ENCODE data around the gene CAMTA1.

Gene CAMTA1

DNA sequence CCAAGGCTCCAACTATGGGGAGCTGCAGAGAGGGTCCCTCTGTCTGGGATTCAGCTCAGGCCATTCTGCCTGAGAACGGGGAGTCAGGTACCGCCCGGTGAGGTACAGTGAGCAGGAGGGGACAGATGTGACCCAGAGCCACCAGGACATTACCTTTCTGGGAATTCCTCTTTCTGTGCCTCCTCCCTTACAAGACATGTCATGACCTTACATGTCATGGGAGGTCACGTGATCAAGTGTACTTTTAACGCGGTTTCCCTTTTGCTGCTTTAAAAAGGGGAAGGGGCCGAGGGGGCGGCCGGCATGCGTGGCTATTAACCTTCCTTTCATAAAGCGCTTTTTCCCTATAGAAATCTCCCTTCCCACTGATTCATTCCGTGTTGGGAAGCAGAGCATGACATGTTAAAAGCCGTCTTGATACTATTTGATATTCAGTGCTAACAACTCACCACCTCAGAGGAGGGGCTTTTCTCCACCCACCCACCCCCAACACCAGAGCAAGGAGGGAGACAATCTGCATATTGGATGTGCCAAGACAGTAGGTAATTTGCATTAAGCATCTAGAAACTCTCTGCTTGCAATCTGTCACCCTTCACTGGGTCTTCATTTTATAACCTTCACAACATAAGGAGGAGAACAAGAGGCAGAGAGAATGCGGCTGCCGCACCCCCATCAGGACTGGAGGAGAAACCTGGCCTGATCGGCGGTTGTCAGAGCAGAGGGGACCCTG is 872.2 kb downstream of the CAMTA1 start:
- no peak for DNase-seq

DNA sequence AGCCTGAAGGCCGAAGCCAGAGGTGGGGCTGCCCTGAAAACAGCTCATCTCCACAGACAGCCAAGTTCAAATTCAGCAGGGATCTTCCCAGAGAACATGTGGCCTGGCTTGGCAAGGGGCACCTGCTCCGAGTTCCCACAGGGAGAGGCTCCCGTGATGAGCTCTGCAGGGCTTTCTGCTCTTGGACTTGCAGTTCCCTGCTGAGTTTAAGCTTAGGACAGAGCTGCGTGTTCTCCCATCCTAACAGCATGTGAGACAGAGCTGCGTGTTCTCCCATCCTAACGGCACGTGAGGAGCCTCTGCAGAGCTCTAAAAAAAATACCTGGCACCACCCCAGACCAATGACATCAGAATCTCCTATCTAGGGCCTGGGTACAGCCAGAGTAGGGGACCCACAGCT is 872.8 kb downstream of the CAMTA1 start:
- no peak for DNase-seq

DNA sequence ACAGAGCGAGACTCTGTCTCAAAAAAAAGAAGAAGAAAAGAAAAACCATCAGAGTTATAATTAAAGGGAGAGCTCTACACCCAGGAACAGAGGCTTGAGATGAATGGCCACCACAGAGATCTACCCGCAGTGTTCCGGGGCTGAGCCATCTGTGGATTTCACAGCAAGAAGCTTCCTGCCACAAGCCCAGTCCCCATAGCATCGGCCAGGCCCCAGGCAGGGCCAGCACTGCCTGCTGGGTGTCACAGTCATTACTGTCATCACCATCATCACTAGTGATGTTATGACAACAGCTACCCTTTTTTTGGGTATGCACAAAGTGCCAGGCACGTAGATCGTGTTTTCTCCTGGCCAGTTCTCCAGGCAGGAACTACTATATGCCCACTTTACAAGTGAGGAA is 874.3 kb downstream of the CAMTA1 start:
- no peak for DNase-seq

DNA sequence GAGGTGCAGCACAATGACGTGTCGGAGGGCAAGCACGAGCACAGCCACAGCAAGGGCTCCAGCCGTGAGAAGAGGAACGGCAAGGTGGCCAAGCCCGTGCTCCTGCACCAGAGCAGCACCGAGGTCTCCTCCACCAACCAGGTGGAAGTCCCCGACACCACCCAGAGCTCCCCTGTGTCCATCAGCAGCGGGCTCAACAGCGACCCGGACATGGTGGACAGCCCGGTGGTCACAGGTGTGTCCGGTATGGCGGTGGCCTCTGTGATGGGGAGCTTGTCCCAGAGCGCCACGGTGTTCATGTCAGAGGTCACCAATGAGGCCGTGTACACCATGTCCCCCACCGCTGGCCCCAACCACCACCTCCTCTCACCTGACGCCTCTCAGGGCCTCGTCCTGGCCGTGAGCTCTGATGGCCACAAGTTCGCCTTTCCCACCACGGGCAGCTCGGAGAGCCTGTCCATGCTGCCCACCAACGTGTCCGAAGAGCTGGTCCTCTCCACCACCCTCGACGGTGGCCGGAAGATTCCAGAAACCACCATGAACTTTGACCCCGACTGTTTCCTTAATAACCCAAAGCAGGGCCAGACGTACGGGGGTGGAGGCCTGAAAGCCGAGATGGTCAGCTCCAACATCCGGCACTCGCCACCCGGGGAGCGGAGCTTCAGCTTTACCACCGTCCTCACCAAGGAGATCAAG is 878.3 kb downstream of the CAMTA1 start:
- DNase-seq: no peak

DNA sequence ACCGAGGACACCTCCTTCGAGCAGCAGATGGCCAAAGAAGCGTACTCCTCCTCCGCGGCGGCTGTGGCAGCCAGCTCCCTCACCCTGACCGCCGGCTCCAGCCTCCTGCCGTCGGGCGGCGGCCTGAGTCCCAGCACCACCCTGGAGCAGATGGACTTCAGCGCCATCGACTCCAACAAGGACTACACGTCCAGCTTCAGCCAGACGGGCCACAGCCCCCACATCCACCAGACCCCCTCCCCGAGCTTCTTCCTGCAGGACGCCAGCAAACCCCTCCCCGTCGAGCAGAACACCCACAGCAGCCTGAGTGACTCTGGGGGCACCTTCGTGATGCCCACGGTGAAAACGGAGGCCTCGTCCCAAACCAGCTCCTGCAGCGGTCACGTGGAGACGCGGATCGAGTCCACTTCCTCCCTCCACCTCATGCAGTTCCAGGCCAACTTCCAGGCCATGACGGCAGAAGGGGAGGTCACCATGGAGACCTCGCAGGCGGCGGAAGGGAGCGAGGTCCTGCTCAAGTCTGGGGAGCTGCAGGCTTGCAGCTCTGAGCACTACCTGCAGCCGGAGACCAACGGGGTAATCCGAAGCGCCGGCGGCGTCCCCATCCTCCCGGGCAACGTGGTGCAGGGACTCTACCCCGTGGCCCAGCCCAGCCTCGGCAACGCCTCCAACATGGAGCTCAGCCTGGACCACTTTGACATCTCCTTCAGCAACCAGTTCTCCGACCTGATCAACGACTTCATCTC is 879.1 kb downstream of the CAMTA1 start:
- no peak for DNase-seq

DNA sequence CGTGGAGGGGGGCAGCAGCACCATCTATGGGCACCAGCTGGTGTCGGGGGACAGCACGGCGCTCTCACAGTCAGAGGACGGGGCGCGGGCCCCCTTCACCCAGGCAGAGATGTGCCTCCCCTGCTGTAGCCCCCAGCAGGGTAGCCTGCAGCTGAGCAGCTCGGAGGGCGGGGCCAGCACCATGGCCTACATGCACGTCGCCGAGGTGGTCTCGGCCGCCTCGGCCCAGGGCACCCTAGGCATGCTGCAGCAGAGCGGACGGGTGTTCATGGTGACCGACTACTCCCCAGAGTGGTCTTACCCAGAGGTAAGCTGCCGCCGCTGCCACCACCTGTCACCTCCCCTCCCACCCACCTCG is 879.6 kb downstream of the CAMTA1 start:
- no peak for DNase-seq

DNA sequence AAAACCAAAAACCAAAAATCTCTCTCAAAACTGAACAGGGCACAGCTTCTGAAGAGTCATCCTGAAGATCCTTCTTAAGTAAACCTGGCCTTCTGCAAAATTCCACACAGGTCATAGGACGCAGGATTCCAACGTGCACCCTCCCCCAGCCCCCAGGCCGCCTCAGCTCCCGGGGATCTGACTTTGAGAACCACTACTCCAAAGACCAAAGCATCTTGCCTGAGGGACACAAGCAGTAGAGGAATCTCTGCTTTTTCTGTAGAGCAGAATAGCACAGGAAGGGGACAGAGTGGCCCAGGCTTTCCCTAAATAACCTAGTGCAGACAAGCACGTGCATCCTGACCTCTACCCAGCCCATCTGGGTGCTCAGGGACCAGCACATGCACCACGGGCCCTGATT is 881.0 kb downstream of the CAMTA1 start:
- DNase-seq: no peak

DNA sequence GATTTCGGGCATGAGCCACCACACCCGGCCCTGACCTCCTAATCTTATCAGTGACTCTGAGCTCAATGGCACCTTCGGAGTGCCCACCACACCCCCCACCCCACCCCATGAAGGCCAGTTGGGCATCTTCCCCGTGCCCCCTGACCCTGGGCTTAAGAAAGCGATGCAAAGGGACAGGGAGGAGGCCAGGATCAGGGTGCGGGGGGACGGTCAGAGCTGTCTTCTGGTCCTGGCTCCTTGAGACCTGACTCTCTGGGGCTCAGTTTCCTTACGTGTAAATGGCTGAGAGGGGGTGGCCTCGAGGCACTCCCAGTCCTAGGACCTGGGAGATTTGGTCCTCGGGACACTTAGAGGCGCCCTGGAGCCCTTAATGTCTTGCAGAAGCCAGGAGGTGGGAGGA is 881.9 kb downstream of the CAMTA1 start:
- no peak for DNase-seq

DNA sequence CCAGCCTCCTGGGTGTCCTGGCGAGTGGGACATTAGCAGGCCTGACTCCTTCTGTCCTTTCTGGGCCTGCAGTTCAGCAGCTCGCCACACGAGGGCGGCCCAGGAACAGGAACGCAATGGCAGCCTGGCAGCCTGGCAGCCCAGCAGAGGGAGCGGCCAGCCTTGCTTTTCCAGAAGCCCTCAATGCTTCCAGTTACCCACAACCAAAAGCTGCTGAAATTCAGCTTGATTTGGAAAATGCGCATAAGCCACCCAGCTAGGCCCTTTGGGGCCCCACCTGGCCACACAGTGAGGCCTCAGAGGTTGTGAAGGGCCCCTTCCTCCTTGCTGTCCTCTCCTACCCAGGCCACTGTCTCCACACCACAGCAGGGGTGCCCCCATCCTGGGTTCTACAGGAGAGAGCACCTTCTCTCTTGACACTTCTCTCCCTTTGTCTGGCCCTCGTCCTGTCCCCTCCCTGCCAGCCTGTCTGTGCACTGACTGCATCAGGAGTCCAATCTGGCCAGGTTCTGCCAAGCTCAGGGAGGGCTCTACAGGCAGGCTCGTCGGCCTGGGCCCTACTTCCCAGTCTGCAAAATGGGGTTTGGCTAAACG is 882.5 kb downstream of the CAMTA1 start:
- no peak for DNase-seq

DNA sequence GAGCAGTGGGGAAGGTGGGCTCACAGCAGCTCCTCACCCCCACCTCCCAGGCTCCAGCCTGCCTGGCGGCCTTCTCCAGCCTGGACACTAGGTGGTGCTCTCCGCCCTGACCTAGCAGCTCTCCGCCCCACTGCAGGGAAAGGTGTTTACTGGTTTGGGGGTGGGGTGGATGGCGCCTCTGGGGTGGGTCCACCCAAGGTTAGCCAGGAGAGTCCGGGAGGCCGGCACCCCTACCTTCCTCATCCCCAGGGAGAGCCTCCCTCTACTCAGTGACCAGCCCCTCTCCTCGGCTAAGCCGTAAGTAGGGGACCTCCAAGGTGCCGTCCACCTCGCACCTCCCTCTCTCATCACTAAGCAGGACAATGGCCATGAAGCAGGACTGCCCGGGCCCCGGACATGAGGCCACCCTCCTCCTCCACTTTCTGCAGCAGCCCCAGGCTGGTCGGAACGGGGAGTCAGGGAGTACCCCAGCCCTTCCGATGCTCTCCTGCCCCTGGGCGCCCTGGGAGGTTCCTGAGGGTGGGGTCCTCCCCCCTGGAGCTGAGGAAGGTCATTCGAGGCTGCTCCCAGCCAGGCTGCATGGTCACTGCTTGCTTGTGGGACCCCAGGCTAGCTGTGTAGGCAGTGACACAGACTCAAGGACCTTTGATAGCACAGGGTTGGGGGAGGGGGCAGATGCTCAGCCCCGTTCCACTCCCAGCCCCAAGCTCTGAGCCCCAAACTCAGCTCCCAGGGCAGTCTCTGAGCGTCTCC is 884.5 kb downstream of the CAMTA1 start:
- no peak for DNase-seq

DNA sequence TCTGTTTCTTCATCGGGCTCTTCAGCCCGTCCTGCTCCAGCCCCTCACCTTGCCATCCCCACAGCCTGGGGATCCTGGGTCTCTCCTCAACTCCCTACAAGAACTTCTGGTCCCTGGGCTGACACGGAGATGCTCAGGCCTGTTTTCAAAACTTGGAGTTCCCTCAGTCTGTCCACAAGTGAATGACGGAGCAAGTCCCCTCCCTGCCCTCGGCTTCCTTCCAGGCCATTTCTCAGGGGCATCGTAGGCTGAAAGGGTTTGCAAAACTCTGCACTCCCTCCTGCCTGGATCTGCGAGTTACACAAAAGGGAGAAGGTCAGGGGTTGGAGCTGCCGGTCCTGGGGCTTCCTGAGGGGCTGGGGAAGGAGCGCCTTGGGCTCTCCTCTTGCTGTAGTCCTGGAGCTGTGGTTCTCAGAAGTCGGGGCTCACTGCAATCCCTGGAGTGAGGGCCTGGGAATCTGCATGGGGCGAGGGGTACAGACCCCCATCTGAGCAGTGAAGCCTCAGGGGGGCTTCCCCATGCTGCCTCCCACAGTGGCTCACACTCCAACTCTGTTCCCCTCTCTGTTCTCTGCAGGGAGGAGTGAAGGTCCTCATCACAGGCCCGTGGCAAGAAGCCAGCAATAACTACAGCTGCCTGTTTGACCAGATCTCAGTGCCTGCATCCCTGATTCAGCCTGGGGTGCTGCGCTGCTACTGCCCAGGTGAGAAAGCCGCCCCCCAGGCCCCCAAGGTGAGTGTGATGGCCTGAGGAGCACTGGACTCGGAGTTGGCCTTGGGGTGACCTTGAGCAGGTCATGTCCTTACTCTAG is 885.3 kb downstream of the CAMTA1 start:
- no peak for DNase-seq

DNA sequence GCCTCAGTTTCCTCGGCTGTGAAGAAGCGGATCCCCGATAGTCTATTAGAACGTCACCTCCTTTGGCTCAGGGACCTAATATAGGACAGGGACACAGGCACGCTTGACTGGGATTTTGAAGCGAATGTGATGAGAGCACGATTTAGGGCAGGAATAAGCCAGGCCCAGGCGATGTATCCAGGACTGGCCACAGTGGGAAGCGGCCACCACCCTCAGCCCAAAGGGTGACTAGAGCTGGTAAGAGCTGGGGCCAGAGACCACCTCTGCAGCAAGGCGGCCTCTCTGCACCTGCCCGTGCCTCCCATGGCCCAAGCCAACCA is 885.9 kb downstream of the CAMTA1 start:
- no peak for DNase-seq

DNA sequence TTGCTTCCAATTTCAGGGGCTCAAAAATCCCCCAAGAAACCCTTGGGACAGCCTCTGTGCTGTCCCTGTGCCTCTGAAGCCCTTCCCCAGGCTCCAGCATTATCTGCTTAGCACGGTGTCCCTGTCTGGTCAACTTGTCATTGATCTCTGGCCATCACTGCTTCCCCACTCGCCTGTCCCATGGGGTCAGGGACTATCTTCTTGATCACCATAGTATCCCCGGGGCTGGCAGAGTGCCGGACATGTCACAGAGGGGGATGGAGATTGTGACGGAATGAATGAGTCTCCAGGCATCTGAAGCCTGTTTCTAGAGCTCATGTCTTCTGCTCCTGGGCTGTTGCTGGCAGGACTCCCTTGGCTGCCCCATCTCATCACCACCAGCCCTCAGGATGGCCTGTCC is 886.4 kb downstream of the CAMTA1 start:
- DNase-seq: no peak

DNA sequence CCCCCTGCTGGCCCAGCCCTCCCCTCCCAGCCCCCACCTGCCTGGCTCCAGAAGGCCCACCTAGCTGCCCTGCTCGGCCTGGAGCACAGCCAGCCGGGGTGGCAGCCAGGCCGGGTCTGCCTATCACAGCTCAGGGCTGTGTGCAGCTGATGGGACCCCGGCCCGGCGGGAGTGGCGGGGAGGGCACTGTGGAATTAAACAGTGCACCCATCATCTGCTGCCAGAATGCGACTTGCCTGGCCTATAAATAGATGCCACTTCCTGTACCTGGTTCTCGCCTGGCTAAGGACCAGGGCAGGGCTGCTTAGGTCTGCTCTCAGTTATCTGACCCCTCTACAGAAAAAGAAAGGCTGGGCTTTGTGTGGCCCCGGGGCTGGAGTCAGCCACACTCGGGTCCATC is 887.6 kb downstream of the CAMTA1 start:
- no peak for DNase-seq

DNA sequence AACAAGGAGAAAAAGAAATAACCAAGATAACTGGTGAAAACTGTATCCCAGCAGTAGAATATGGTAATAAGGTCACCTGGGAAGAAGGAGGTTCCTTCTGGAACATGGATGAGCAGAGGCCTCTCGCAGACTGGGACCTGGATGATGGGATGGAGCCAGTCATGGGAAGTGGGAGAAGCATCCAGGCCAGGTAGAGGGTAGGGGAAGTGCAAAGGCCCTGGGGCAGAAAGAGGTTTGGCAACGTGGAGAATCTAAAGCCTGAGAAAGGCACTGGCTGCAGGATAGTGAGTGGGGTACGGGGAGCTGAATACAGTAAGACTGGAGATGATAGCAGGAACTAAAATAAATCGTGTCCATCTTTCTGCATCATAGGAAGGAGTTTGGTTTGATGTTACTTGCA is 889.7 kb downstream of the CAMTA1 start:
- DNase-seq: no peak

DNA sequence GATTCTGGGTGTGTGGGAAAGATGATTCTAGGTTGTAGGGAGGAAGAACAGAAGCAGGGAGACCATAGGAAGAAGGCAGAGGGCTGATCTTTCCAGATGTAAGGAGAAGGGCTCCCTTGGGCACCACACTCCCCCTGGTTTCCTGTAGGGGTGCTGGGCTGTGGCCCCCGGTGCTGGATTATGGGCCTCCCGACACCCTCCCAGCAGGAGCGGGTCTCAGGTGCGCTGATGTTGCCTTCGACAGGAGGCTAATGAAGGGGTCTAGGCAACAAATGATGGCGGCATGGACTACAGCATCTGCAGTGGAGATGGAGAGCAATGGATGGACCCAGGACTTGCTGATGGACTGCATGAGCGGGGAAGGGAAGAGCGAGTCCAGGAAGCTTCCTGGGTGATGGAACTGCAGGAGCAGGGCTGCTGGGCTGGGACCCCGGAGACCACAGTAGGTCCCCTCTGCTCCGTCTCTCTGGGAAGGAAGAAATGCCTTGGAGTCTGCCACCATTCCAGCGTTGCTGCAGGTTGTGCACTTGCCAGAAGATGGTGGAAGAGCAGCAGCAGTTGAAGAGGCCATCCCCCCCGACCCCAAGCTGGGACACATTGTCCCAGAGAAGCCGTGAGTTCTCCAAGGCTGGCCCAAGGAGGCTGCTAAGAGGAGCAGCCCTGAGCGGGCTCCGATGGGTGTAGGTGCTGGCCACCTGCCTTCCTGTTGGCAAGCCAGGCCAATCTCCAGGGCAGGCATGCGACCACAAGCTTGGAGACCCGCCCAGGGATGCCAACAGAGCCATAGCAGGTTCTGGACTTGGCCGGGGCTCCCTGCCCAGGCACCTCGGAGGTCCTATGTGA is 890.4 kb downstream of the CAMTA1 start:
- no peak for DNase-seq

DNA sequence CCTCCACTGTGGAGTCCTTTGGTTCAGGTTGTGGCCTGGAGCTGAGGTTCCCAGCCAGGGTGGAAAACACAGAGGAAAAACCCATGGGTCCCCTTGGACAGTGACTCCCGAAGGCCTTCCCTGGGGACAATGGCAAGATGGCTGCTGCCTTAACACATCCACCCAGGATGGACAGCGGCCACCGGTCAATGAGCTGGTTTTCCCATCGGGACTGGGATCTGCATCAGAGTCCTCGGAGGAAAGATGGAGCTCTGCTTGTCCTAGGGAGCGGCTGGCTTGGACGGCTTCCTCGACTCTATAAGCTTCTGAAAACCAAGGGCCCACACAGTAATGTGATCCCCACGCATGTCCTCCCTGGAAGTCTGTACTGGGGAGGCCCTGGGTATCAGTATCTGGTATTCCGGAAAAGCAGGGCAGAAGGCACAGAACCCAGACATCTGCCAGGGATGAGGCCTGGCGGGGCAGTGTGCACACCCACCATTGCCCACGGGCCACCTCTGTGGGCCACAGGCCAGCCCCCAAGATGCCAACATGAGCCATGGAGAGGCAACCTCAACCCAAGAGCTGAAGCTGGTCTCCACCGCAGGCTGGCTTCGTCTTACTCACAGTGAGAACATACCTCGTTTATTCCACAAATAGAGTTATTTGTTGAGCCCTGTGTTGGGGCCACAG is 891.2 kb downstream of the CAMTA1 start:
- DNase-seq: no peak

DNA sequence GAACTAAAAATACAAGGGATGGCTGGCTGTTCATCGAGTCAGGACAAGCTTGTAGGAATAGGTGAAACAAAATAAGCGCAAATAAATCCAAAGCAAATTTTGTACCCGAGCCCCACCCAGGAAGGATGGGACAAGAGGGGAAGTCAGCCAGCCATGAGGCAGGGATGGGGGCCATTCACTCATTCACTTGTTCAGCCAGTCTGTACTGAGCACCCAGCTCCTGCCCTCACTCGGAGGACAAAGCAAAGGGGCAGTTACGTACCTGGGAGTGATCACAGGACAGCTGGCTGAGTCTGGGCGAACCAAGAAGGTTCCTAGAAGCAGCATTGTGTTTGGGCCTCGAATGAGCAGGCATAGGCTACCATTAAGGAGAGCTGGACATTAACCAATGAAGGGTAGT is 891.9 kb downstream of the CAMTA1 start:
- no peak for DNase-seq

DNA sequence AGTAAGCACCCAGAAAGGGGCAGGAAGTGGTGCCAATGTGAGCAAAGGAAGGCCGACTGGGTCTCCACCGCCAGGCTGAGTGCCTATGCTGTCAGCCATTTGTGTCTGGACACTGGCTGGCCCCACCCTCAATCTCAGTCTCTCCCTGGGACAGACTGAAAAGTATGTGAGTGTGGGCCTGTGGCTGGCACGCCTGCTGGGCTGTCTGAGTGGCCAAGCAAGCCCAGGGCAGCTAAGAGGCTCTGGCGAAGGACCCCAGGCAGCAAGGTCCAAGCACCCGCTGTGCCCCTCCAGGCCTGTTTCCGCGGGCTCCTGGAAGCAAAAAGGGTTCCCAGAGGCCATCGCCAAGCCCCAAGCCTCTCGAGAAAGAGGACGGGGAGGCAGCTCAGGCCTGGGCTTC is 892.6 kb downstream of the CAMTA1 start:
- no peak for DNase-seq

DNA sequence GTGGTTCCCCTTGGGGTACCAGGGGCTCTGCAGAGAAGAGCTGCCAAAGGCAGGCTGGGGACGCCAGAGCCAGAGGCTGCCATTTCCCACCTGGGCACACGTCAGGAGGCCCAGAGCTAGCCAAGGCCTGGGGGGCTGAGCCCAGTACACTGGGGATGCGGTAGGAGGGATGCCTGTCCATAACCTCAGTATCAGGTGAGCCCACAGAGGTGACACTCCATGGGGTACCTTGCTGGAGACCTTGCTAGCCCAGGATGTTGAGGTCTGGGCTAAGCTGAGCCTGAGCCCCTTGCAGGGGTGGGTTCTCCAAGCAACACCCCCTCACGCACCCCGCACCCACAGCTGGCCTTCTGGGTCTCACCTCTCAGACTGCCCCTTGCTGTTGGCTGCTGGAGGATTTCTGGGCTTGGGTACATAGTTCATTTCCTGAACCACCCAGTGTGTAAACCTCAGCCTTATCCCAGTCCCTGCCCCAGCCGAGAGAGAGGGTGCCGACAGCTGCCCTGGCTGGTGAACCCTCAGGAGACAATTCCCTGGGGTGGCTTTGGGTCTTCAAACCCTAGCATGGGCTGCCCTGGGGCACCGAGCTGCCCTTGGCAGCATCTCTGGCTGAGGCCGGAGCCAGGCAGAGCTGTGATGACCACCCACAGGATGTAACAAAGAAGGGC is 893.4 kb downstream of the CAMTA1 start:
- DNase-seq: no peak
